ENCODE data around the gene MRPL30. TPM values are rescaled to one million over a fixed set of nuclear protein-coding genes. Genes with fewer than 3 reads are reported as not detected.

The MRPL30 gene
- total RNA-seq, 2 experiments from 2014 or later: 23.3 to 24.4 TPM

DNA sequence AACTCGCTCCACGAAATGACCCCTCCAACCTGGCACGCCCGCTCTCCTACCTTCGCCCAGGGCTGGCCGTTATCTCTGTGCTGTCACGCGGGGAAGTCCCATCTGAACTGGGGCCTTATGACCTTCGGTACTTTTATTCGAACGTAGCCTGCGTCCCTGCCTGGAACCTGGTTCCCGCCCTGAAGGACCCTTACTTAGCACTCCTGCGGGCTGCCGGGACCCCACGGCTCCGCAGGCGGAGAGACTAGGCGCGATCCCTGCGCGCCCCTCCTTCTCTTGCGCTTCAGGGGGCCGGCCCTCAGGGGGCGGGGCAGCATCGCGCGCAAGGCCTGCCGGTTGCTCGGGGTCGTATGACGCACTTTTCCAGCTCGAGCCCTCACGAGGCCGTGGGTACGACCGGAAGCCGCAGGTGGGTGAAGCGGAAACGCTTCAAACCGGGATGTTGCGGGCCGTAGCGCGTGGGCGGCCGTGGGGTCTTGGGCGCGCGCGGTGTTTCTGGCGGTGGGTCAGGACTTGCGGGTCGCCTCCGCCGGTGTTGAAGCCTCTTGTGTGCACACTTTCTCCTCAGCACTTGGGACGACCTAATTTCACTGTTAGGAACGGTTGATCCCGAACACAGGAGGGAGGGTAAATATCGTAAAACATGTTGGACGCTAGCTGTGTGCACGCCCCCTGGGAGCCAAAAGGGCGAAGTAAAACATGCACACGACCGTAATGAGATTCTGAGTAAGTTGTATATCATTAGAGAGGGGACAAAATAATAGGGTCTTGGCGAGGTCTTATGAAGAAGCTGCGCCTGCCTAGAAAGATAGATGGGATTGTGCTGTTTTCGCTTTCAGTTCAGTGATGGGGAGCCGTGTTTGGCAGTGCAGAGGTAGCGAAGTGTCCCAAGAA lies 26.1 kb upstream of the MRPL30 start, which contains the start of the genes LIPT1 and TSGA10:
Gene LIPT1 (plus strand): TSS at position 325 of the 894 bp plus-strand sequence. CDS start 6,991 bp downstream, outside the sequence.
Gene TSGA10 (minus strand): TSS at position 300 of the 894 bp plus-strand sequence. CDS start 45,503 bp downstream, outside the sequence.
- Mint-ChIP-seq H3K9me3 (ENCODE audit: insufficient read depth) (no peaks in the 10 kb centered on the region), H3K36me3 (ENCODE audit: low read depth) (peaks cover 24% of the 10 kb centered on the region), H3K4me3 (peak within 1 kb of the TSS; percentile 79), H3K4me1 (ENCODE audit: low read depth) (peaks cover 34% of the 10 kb centered on the region), H3K27me3 (ENCODE audit: low read depth) (no peaks in the 10 kb centered on the region), H3K27ac (peak within 1 kb of the TSS; percentile 95)
- POLR2A ChIA-PET: interaction anchor here (0.6 to 2.1 kb wide), 10 partner anchors 9 to 697 kb away, joined by 3 to 18 read pairs (median 4); partner anchors contain the start of genes C2orf15, EIF5B, MITD1 and MRPL30
- CTCF ChIA-PET: interaction anchor here (0.6 to 3.6 kb wide), 9 partner anchors 12 to 181 kb away, joined by 3 to 21 read pairs (median 3); partner anchors contain the start of genes C2orf15, MITD1, MRPL30 and TXNDC9
- DNase-seq: peak; percentile 95
- peak; percentile 96 for ATAC-seq

DNA sequence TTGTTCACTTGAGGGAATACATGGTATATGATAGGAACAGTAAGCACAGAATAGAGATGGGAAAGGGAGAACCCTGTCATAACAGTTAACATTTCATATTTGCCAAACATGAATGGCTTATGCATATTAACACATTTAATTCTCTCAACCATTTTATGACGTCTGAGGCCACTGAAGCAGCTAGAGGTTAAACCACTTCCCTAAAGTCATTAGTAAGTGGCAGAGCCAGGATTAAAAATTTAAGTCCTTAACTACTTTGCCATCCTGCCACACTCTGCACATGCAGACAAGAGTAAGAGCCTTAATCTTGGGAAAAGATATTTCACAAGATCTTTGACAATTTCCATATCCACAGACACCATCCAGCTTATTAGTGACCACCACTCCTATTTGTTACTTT lies 24.1 kb upstream of the MRPL30 start:
- Mint-ChIP-seq H3K4me3 (no peak overlapping the region), H3K27me3 (ENCODE audit: low read depth) (no peaks in the 10 kb centered on the region), H3K36me3 (ENCODE audit: low read depth) (peaks cover 29% of the 10 kb centered on the region), H3K4me1 (ENCODE audit: low read depth) (peaks cover 34% of the 10 kb centered on the region), H3K9me3 (ENCODE audit: insufficient read depth) (no peaks in the 10 kb centered on the region), H3K27ac (peak overlapping the region; percentile 18)
- DNase-seq (no peak), ATAC-seq (no peak)
- ChIA-PET POLR2A (interaction anchor here (1.6 kb wide), 1 partner anchor 15 kb away, joined by 4 read pairs; the partner anchor contains the start of gene C2orf15), CTCF (interaction anchor here (1.1 to 2.6 kb wide), 4 partner anchors 11 to 23 kb away, joined by 3 to 23 read pairs (median 8); partner anchors contain the start of genes C2orf15, MITD1 and MRPL30)

DNA sequence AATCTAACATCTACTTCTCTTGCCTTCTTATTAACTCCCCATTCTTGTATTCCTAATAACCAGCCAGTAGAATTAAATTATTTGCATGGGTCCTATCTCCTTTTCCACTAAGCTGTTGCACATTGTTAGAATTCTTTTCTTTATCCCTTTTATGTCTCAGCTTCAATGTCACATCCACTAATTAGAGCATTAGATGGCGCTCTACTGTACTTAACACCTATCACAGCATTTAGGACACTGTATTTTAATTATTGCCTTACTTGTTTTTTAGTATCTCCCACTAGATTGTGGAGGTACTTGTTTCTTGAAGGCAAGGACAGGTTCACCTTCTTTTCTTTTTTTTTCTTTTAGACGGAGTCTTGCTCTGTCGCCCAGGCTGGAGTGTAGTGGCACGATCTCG lies 22.4 kb upstream of the MRPL30 start:
- Mint-ChIP-seq H3K4me3 (no peak overlapping the region), H3K9me3 (ENCODE audit: insufficient read depth) (no peaks in the 10 kb centered on the region), H3K27ac (no peak overlapping the region), H3K27me3 (ENCODE audit: low read depth) (no peaks in the 10 kb centered on the region), H3K4me1 (ENCODE audit: low read depth) (peaks cover 33% of the 10 kb centered on the region), H3K36me3 (ENCODE audit: low read depth) (peaks cover 33% of the 10 kb centered on the region)
- CTCF ChIA-PET: interaction anchor here (0.5 to 2.6 kb wide), 6 partner anchors 9 to 38 kb away, joined by 3 to 23 read pairs (median 4); partner anchors contain the start of genes MITD1 and MRPL30
- DNase-seq: no peak
- ATAC-seq: no peak
- POLR2A ChIA-PET: no interaction called here

DNA sequence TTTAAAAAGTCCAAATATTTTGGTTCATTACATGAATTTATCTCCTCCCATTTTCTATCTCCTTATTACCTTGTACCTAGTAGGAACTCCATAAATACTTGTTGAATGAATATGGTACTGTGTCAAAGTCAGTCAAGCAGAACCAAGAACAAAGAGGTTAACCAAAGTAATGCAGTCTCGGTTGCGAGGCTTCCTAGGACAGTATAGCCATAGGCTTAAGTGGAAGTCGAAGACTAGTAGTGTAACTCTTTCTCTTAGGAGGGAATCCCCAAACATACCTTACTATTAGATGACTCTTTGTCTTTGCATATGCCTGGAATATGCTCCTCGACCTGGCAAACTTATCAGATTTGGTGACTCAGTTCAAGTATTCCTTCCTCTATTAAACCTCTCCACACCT lies 21.4 kb upstream of the MRPL30 start:
- no peak overlapping the region for H3K27ac Mint-ChIP-seq
- peaks cover 37% of the 10 kb centered on the region for H3K36me3 Mint-ChIP-seq (ENCODE audit: low read depth)

DNA sequence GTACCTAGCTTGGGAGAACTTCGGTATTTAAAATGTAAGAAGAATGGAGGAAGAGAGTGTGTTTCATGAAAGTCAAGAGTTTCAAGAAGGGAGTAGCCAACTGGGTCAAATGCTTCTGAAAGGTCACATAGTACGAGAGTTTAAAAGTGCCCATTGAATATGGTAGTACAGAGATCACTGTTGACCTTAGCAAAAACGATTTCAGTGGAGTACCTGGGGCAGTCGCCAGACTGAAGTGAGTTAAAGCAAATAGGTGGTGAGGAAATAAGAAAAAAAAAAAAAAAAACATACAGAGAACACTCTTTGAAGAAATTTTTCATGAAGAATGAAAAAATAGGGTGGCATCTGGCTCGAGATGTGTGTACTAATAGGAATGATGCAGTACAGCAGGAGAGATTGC lies 14.8 kb upstream of the MRPL30 start:
- CTCF ChIA-PET: interaction anchor here (1.2 to 3.7 kb wide), 3 partner anchors 8 to 14 kb away, joined by 3 to 23 read pairs (median 4); partner anchors contain the start of genes LIPT1 and TSGA10
- POLR2A ChIA-PET: no interaction called here
- H3K9me3 Mint-ChIP-seq (ENCODE audit: insufficient read depth): no peaks in the 10 kb centered on the region
- H3K4me1 Mint-ChIP-seq (ENCODE audit: low read depth): peaks cover 12% of the 10 kb centered on the region
- H3K27ac Mint-ChIP-seq: no peak overlapping the region
- H3K4me3 Mint-ChIP-seq: no peak overlapping the region
- no peaks in the 10 kb centered on the region for H3K27me3 Mint-ChIP-seq (ENCODE audit: low read depth)
- DNase-seq: no peak
- peaks cover 52% of the 10 kb centered on the region for H3K36me3 Mint-ChIP-seq (ENCODE audit: low read depth)
- no peak for ATAC-seq

More for the DNA sequence above, 21.4 kb upstream of the MRPL30 start:
- CTCF ChIA-PET: interaction anchor here (1.4 to 2.6 kb wide), 2 partner anchors 8 to 25 kb away, joined by 5 to 23 read pairs; no protein-coding TSS in a partner anchor
- Mint-ChIP-seq H3K4me3 (no peak overlapping the region), H3K4me1 (ENCODE audit: low read depth) (peaks cover 23% of the 10 kb centered on the region), H3K27me3 (ENCODE audit: low read depth) (no peaks in the 10 kb centered on the region), H3K9me3 (ENCODE audit: insufficient read depth) (no peaks in the 10 kb centered on the region)
- POLR2A ChIA-PET: no interaction called here
- DNase-seq (no peak), ATAC-seq (no peak)

DNA sequence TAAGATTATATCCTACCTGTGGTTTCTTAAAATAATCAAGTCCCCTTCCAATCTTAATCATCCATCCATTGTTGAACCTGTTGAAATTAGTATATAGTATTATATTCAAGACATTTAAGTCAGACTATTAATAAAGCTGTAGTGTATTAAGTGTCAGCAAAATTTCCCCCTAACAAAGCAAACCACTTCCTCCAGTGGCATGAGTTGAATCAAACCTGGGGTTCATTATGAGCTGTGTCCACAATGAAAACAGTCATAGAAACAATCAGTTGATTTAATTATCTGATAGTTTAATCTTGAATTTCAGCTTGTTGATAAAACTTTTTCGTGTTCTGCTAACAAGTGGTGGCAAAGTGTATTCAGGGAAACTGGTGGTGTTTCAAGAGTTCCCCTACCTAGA lies 11.4 kb upstream of the MRPL30 start:
- Mint-ChIP-seq H3K36me3 (ENCODE audit: low read depth) (peaks cover 58% of the 10 kb centered on the region), H3K9me3 (ENCODE audit: insufficient read depth) (no peaks in the 10 kb centered on the region), H3K4me1 (ENCODE audit: low read depth) (peaks cover 12% of the 10 kb centered on the region), H3K27ac (no peak overlapping the region), H3K4me3 (no peak overlapping the region), H3K27me3 (ENCODE audit: low read depth) (no peaks in the 10 kb centered on the region)
- POLR2A ChIA-PET: no interaction called here
- ATAC-seq (no peak), DNase-seq (no peak)
- CTCF ChIA-PET: interaction anchor here (0.6 to 3.7 kb wide), 2 partner anchors 11 to 16 kb away, joined by 3 to 23 read pairs; no protein-coding TSS in a partner anchor

DNA sequence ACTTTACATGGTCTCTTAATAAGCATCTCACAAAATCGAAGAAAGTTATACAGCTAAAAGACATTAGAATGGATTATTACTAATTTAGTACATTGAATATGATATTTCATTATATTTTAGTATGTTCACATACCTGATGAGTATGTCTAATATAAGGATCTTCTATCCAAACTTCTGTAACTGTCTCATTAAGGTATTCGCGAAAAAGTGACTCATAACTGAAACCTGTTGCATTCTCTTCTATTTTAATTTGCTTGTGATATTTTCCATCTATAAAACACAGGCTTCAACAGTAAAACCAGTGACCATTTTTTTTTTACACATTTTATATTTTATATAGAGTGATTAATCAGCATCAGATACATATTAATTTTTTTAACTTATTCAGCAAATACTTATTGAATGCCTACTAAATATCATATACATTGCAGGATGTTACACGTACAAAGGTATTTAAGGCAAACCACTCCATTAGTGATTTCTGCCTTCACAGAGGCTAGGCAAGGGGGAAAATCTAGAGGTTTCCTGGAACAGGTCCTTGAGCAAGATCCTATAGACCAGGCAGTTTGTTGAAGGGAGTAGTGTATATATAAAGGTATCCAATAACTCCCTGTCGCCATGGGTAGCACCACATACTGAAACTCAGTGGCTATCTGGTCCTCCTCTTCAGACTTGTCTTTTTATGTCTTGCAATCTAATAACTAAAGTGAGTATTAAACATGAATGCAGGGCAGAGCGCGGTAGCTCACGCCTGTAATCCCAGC lies 9.4 kb upstream of the MRPL30 start:
- ChIA-PET POLR2A (no interaction called here), CTCF (no interaction called here)
- Mint-ChIP-seq H3K27me3 (ENCODE audit: low read depth) (no peaks in the 10 kb centered on the region), H3K4me1 (ENCODE audit: low read depth) (peaks cover 20% of the 10 kb centered on the region), H3K36me3 (ENCODE audit: low read depth) (peaks cover 44% of the 10 kb centered on the region), H3K27ac (no peak overlapping the region), H3K4me3 (no peak overlapping the region), H3K9me3 (ENCODE audit: insufficient read depth) (no peaks in the 10 kb centered on the region)
- ATAC-seq (no peak), DNase-seq (no peak)

DNA sequence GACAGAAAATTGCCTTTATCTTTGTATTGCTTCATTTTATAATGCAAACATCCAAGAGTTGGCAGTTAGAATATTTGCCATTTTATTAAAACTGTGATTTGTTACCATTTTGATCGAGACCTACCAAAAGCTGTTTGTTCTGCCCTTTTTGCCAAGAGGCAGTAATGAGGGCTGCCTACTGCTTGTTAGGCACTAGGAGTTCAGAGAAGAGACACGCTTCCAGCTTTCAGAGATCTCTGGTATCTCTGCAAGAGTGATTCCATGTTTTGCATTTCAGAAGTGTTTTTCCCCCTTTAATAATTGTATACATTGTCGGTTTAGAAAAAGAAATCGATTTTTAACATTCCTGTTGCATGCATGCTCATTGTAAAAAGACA lies 628 bp downstream of the MRPL30 start:
- ChIA-PET POLR2A (interaction anchor here (0.5 to 0.8 kb wide), 2 partner anchors 28 to 322 kb away, joined by 3 to 5 read pairs; partner anchors contain the start of genes LIPT1 and TSGA10), CTCF (interaction anchor here (0.8 to 2.7 kb wide), 2 partner anchors 155 to 160 kb away, joined by 4 to 17 read pairs; partner anchors contain the start of genes EIF5B and TXNDC9)
- Mint-ChIP-seq H3K4me3 (peak overlapping the region; percentile 97), H3K27ac (peak overlapping the region; percentile 92), H3K9me3 (ENCODE audit: insufficient read depth) (no peaks in the 10 kb centered on the region), H3K36me3 (ENCODE audit: low read depth) (peaks cover 20% of the 10 kb centered on the region), H3K27me3 (ENCODE audit: low read depth) (no peaks in the 10 kb centered on the region), H3K4me1 (ENCODE audit: low read depth) (peaks cover 40% of the 10 kb centered on the region)
- DNase-seq (no peak), ATAC-seq (no peak)

DNA sequence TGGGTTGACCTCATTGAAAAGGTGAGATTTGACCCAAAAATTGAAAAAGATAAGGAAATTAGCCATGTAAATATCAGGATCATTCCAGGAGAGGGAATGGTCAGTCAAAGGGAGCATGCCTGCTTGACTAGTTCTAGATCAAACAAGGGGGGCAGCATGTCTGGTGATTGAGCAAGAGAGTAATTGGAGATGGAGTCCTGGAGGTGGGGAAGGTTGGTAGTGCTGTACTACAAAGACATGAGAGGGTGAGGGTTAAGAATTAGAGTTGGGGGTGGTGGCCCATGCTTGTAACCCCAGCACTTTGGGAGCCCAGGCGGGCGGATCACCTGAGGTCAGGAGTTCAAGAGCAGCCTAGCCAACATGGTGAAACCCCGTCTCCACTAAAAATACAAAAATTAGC lies 2.0 kb downstream of the MRPL30 start:
- Mint-ChIP-seq H3K36me3 (ENCODE audit: low read depth) (peaks cover 17% of the 10 kb centered on the region), H3K27ac (no peak overlapping the region), H3K27me3 (ENCODE audit: low read depth) (no peaks in the 10 kb centered on the region), H3K4me1 (ENCODE audit: low read depth) (peaks cover 33% of the 10 kb centered on the region), H3K9me3 (ENCODE audit: insufficient read depth) (no peaks in the 10 kb centered on the region), H3K4me3 (no peak overlapping the region)
- DNase-seq: no peak
- CTCF ChIA-PET: no interaction called here
- POLR2A ChIA-PET: no interaction called here
- ATAC-seq: no peak

DNA sequence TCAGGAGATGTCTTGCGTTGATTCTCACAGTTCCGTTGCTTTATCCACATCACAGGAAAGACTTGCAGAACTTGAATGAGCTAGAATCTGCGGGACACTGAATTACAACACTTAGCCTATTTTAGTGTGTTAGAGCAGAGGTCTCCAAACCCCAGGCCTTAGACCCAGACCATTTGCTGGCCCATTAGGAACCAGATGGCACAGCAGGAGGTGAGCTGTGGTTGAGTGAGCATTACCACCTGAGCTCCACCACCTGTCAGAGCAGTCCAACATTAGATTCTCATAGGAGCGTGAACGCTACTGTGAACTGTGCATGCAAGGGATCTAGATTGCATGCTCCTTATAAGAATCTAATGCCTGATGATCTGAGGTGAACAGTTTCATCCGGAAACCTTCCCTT lies 3.8 kb downstream of the MRPL30 start:
- H3K4me1 Mint-ChIP-seq (ENCODE audit: low read depth): peaks cover 17% of the 10 kb centered on the region
- H3K27me3 Mint-ChIP-seq (ENCODE audit: low read depth): no peaks in the 10 kb centered on the region
- no peak overlapping the region for H3K27ac Mint-ChIP-seq
- POLR2A ChIA-PET: no interaction called here
- H3K4me3 Mint-ChIP-seq: no peak overlapping the region
- DNase-seq (no peak), ATAC-seq (no peak)
- CTCF ChIA-PET: interaction anchor here (0.8 to 1.5 kb wide), 5 partner anchors 11 to 305 kb away, joined by 3 to 5 read pairs (median 4); partner anchors contain the start of gene REV1
- H3K36me3 Mint-ChIP-seq (ENCODE audit: low read depth): peaks cover 18% of the 10 kb centered on the region
- H3K9me3 Mint-ChIP-seq (ENCODE audit: insufficient read depth): no peaks in the 10 kb centered on the region

DNA sequence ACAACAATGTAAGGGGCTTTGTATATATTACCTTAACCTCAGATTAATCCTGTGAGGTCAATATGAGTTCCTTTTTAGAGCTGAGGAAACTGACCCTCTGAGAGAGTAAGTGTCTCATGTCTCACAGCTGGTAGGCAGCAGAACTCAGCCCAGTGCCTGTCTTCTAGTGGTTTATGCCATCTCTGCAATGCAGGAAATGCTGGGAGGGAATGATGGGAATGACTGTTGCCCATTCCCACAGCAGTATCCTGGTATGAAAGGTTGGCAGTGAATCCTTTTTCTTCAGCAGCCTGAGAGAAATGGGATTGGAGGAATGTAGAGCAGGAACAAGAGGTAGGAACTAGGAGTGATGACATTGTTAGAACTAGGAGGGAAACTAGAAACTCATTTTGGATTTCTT lies 6.0 kb downstream of the MRPL30 start:
- H3K4me3 Mint-ChIP-seq: no peak overlapping the region
- peaks cover 7% of the 10 kb centered on the region for H3K4me1 Mint-ChIP-seq (ENCODE audit: low read depth)
- peaks cover 30% of the 10 kb centered on the region for H3K36me3 Mint-ChIP-seq (ENCODE audit: low read depth)
- DNase-seq: no peak
- H3K9me3 Mint-ChIP-seq (ENCODE audit: insufficient read depth): no peaks in the 10 kb centered on the region
- no peak for ATAC-seq
- ChIA-PET POLR2A (no interaction called here), CTCF (no interaction called here)
- no peaks in the 10 kb centered on the region for H3K27me3 Mint-ChIP-seq (ENCODE audit: low read depth)
- H3K27ac Mint-ChIP-seq: no peak overlapping the region

Data from activated CD8-positive, alpha-beta T cell treated with anti-CD3 and anti-CD28 coated beads, Interleukin-2, amount 10 ng/mL, durations not matched to agents 7 days and 5 days (primary cell).